Natural killer cell (primary cell): ENCODE measurements around the gene NR2F1-AS1. TPM values are rescaled to one million over a fixed set of nuclear protein-coding genes. Genes with fewer than 3 reads are reported as not detected.

Source experiments
- ATAC-seq, 3 donors: fragments of 150-1000 bp in 2 of 3; fragments of 200-7000 bp in 1 of 3; cut with Tn5 transposase; 1 replicate in 1 of 3; 2 replicates in 2 of 3; pipeline ENCODE4 v1.10.0; 2021; ENCODE audit warnings: mild to moderate bottlenecking in 2 of 3, moderate library complexity in 2 of 3
- DNase-seq, 2 donors: peaks; one replicate each; pipeline versions ENCODE4 v3.0.0 to v3.0.0-alpha.2; 2013 to 2021; ENCODE audit warnings: mixed read lengths in 1 of 2
- H3K27ac ChIP-seq: one replicate; pipeline ENCODE4 v1.5.1; 2013; ENCODE audit warnings: mild to moderate bottlenecking, low read length
- H3K27me3 ChIP-seq: one replicate; pipeline ENCODE4 v1.6.1; 2013; ENCODE audit warnings: low read length; ENCODE audit not compliant: control insufficient read depth, insufficient read depth
- H3K36me3 ChIP-seq: one replicate; pipeline ENCODE4 v1.6.1; 2013; ENCODE audit warnings: low read length; ENCODE audit not compliant: control insufficient read depth, insufficient read depth
- H3K4me1 ChIP-seq: one replicate; pipeline ENCODE4 v1.6.1; 2013; ENCODE audit warnings: low read length; ENCODE audit not compliant: control insufficient read depth, insufficient read depth
- H3K4me3 ChIP-seq: one replicate; pipeline ENCODE4 v1.5.1; 2013; ENCODE audit warnings: low read length
- H3K9me3 ChIP-seq: one replicate; pipeline ENCODE4 v1.6.1; 2013; ENCODE audit warnings: low read length; ENCODE audit not compliant: control insufficient read depth, insufficient read depth
- H3K27ac Mint-ChIP-seq, 2 donors: one replicate each; pipeline ENCODE4 v1.8.0; 2022; ENCODE audit warnings: mild to moderate bottlenecking in 2 of 2, mixed read lengths in 2 of 2, moderate library complexity in 1 of 2
- H3K27me3 Mint-ChIP-seq, 2 donors: one replicate each; pipeline ENCODE4 v1.8.0; 2022; ENCODE audit warnings: low read depth in 2 of 2, mixed read lengths in 2 of 2
- H3K36me3 Mint-ChIP-seq: one replicate; pipeline ENCODE4 v1.8.0; 2022; ENCODE audit warnings: mixed read lengths
- H3K4me1 Mint-ChIP-seq, 2 donors: one replicate each; pipeline ENCODE4 v1.8.0; 2022; ENCODE audit warnings: mixed read lengths in 2 of 2
- H3K4me3 Mint-ChIP-seq: one replicate; pipeline ENCODE4 v1.8.0; 2022; ENCODE audit warnings: mild to moderate bottlenecking, moderate library complexity, mixed read lengths
- H3K9me3 Mint-ChIP-seq, 2 donors: one replicate each; pipeline ENCODE4 v1.8.0; 2022; ENCODE audit warnings: mixed read lengths in 2 of 2
- WGBS: methylation state at CpG from one replicate; pipeline ENCODE4 v1.1.7; 2013; ENCODE audit warnings: missing lambda C conversion rate; ENCODE audit not compliant: insufficient coverage; 5-methylcytosine and 5-hydroxymethylcytosine counted together
- intact Hi-C: fragments of 100-400 bp; cut with micrococcal nuclease; formaldehyde crosslinking; loops from one replicate; pipeline ENCODE4 v1.14.2; 2022
- total RNA-seq, 4 donors: library from RNA; stranded (reverse); fragments of 120-200 nt in 1 of 4; gene quantifications; one replicate each; pipeline versions ENCODE4 v1.2.3 to v1.2.4, GENCODE V29; 2013 to 2022
- TF ChIP-seq, protein P1 (sequence below): fragments of 200-600 bp; IDR thresholded peaks from one replicate; pipeline ENCODE4 v1.8.0; 2022; ENCODE audit warnings: antibody characterized with exemption

NR2F1-AS1 gene
- total RNA-seq, 3 donors from 2014 or later (not counting 1 experiment from before 2014, with no cell fraction given): not detected

DNA sequence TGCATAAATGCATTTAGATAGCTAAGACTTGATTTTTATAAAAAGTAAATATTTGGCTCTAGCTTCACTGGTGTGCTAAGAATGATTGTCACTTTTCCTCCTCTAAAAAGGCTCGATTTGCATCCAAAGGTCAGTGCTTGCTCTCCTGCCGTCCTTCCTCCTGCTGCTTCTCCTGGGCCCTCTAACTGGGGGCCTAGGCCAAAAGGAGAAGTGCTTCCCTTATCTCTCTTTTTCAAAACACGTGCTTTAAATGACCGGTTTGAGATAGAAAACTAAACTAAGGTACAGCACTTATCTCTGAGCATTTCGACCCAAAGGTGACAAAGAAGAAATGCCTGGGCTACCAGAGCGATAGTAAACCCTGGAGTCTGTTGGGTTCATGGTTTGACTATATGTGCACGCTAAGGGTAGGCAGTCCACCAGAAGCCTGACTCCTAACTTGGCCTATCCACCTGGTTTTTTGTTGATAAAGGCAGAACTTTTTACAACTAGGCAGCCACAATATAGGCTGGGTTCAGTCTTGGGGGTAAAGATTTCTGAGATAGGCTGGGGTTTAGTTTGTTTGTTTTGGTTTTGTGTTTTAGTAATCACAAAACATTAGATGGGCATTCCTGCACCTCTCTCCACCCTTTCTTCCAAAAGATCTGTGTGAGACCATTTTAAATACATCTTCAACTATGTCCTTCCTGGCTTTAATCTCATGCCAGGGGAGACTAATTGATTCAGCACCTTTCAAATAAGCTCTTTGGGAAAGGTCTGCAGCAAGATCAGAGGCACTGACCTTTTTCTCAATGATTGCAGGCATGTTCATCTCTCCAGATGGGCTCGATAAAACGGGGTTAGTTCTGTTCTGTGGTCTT lies 3.8 kb downstream of the NR2F1-AS1 start:
- TF ChIP-seq, protein P1, sequence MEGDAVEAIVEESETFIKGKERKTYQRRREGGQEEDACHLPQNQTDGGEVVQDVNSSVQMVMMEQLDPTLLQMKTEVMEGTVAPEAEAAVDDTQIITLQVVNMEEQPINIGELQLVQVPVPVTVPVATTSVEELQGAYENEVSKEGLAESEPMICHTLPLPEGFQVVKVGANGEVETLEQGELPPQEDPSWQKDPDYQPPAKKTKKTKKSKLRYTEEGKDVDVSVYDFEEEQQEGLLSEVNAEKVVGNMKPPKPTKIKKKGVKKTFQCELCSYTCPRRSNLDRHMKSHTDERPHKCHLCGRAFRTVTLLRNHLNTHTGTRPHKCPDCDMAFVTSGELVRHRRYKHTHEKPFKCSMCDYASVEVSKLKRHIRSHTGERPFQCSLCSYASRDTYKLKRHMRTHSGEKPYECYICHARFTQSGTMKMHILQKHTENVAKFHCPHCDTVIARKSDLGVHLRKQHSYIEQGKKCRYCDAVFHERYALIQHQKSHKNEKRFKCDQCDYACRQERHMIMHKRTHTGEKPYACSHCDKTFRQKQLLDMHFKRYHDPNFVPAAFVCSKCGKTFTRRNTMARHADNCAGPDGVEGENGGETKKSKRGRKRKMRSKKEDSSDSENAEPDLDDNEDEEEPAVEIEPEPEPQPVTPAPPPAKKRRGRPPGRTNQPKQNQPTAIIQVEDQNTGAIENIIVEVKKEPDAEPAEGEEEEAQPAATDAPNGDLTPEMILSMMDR: no peak
- DNase-seq (no peak), ATAC-seq (no peak)
- no peak overlapping the region for H3K27ac Mint-ChIP-seq
- peaks cover 68 to 74% of the 10 kb centered on the region in 2 donors for H3K27me3 Mint-ChIP-seq
- Histone ChIP-seq H3K27me3 (peaks cover 81% of the 10 kb centered on the region), H3K9me3 (no peaks in the 10 kb centered on the region), H3K4me1 (peaks cover 36% of the 10 kb centered on the region), H3K27ac (no peak overlapping the region), H3K4me3 (no peak overlapping the region), H3K36me3 (no peaks in the 10 kb centered on the region)
- intact Hi-C loops: no loop called here
- H3K4me3 Mint-ChIP-seq: peak overlapping the region; percentile 77
- H3K36me3 Mint-ChIP-seq: peaks cover 6% of the 10 kb centered on the region
- H3K4me1 Mint-ChIP-seq: peaks cover 22 to 29% of the 10 kb centered on the region in 2 donors
- 11% methylated on average over 9 of the region's 9 CpGs for WGBS
- no peaks in the 10 kb centered on the region for H3K9me3 Mint-ChIP-seq

DNA sequence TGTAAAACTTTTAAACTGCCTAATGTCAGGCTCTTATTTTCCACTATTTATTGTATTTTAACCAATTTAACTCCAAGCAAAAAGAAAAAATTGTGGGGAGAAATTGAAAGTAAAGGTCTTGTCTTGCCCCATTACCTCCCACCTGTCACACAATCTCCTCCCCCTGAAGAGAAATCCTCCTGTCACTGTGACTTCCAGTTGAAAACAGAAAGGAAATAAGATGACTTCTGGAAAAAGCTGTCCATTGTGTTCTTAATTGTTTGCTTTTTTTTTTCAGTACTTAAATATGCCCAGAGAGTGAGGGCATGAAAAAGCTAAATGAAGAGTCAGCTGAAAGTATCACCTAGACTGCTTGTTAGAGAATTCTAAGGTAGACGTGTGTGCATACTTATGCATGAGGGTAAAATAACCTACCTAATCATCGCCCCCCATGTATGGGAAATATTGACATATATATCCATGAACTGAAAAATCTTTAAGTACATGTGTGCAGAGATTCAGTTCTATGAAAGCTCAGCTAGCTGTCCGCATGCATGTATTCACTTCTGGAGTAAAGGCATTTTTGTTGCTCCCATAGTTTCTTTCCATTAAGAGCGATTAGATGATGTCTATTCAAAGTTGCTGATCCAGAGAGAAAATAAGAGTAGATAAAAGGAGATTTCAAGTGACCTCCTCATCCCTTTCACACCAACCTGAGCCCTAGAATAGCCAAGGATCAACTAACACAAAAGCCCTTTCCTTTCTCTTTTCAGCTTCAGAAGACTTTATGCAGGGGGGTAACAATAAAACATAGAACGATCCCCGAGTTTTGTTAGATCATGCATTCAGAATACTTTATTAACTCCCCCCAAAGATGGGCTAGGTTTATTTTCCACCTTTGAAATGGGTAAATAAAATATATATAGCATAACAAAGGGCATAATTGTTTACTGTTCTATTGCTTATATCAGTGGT lies 5.3 kb downstream of the NR2F1-AS1 start:
- Mint-ChIP-seq H3K9me3 (no peaks in the 10 kb centered on the region), H3K4me1 (peaks cover 25 to 33% of the 10 kb centered on the region in 2 donors), H3K4me3 (no peak overlapping the region), H3K36me3 (peaks cover 5% of the 10 kb centered on the region), H3K27ac (no peak overlapping the region), H3K27me3 (peaks cover 79 to 82% of the 10 kb centered on the region in 2 donors)
- Histone ChIP-seq H3K4me3 (no peak overlapping the region), H3K36me3 (no peaks in the 10 kb centered on the region), H3K9me3 (peaks cover 2% of the 10 kb centered on the region), H3K27me3 (peaks cover 89% of the 10 kb centered on the region), H3K4me1 (peaks cover 32% of the 10 kb centered on the region), H3K27ac (no peak overlapping the region)
- TF ChIP-seq, protein P1: no peak
- DNase-seq (no peak), ATAC-seq (no peak)
- intact Hi-C loops: no loop called here
- 29% methylated on average over 1 of the region's 6 CpGs for WGBS

DNA sequence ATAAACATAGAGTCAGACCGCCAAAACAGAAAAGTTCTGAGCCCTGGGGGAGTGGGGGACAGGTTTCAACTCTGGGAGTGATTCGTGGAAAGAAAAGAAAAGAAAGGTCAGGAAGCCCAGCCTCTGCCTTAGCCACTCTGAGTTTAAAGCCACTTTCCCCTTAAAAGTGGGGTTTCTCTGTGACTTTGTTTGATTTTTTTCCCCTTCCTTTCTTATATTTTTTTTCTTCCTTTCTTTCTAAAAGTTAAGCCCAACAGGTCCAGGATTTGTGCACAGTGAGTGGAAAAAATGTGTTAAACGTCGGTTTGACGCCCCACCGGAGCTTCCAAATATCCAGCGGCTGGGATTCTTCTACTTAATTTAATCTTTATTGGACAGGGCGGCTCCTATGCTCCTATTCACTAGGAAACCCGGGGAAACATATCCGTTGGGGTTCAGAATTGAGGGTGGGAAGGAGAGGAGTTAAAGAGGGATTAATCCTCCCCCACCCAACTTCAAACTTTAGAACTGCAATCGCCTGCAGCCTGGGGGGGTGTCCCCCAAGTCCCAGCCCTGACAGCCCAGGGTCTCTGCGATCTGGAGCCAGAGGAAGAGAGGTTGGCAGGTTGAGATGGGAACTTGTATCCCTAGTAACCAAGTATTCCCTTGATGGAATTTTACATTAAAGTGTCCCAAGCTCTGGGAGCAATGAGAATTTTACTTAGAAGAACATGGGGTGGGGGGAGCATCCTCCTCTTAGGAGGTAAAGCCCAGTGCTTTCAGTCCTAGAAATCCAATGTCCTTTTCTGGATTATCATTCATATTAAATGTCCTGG lies 6.3 kb downstream of the NR2F1-AS1 start:
- Histone ChIP-seq H3K4me3 (no peak overlapping the region), H3K27me3 (peaks cover 86% of the 10 kb centered on the region), H3K27ac (no peak overlapping the region), H3K36me3 (no peaks in the 10 kb centered on the region), H3K4me1 (peaks cover 32% of the 10 kb centered on the region), H3K9me3 (peaks cover 2% of the 10 kb centered on the region)
- no peak for DNase-seq
- H3K4me1 Mint-ChIP-seq: peaks cover 24 to 32% of the 10 kb centered on the region in 2 donors
- intact Hi-C loops: no loop called here
- TF ChIP-seq, protein P1: no peak
- no peak overlapping the region for H3K27ac Mint-ChIP-seq
- H3K36me3 Mint-ChIP-seq: no peaks in the 10 kb centered on the region
- no peaks in the 10 kb centered on the region for H3K9me3 Mint-ChIP-seq
- 3% methylated on average over 8 of the region's 12 CpGs for WGBS
- peaks cover 81 to 83% of the 10 kb centered on the region in 2 donors for H3K27me3 Mint-ChIP-seq
- H3K4me3 Mint-ChIP-seq: no peak overlapping the region
- ATAC-seq: no peak
